PC-3 (cell line): Measurements from ENCODE around the gene NUP62. TPM values are rescaled to one million over a fixed set of nuclear protein-coding genes. Genes with fewer than 3 reads are reported as not detected.

Experiments
- ATAC-seq: fragments of 200-7000 bp; cut with Tn5 transposase; 2 replicates; pipeline ENCODE4 v1.9.1; 2020; ENCODE audit warnings: mild to moderate bottlenecking, moderate library complexity
- BruUV-seq: library from RNA; stranded (reverse); fragments of 400-500 nt; replicated peaks from 2 replicates; lab custom pipeline; 2021; lab: Mats Ljungman, UMichigan
- CTCF ChIA-PET: fragments of 300-600 bp; sonication (Branson Sonifier 250); formaldehyde crosslinking; loops from one replicate; lab custom pipeline; 2022; ENCODE audit warnings: antibody characterized with exemption; lab: Charles Lee
- POLR2A ChIA-PET: fragments of 300-600 bp; sonication (Branson Sonifier 250); formaldehyde crosslinking; loops from one replicate; lab custom pipeline; 2022; ENCODE audit warnings: antibody characterized with exemption; ENCODE audit not compliant: unreplicated experiment; lab: Charles Lee
- DNase-seq: peaks from one replicate; pipeline ENCODE4 v3.0.0-alpha.2; 2015
- H2AFZ ChIP-seq: fragments of 300-600 bp; sonication (generic); 2 replicates; pipeline ENCODE4 v1.6.0; 2016; ENCODE audit warnings: antibody characterized with exemption, low read length
- H3F3A ChIP-seq: fragments of 300-600 bp; sonication (generic); one replicate; pipeline ENCODE4 v1.6.0; 2017; ENCODE audit warnings: antibody characterized with exemption, low read length, control low read depth, mild to moderate bottlenecking; ENCODE audit not compliant: unreplicated experiment
- H3K27ac ChIP-seq: fragments of 300-600 bp; sonication (generic); 2 replicates; pipeline ENCODE4 v1.5.1; 2016; ENCODE audit warnings: mild to moderate bottlenecking, low read length
- H3K27me3 ChIP-seq: fragments of 300-600 bp; sonication (generic); 2 replicates; pipeline ENCODE4 v1.6.1; 2016; ENCODE audit warnings: low read length, mixed read lengths
- H3K36me3 ChIP-seq: fragments of 300-600 bp; sonication (generic); 2 replicates; pipeline ENCODE4 v1.6.1; 2016; ENCODE audit warnings: low read depth, mixed run types, low read length, mixed read lengths
- H3K4me1 ChIP-seq: fragments of 300-600 bp; sonication (generic); 2 replicates; pipeline ENCODE4 v1.5.1; 2016; ENCODE audit warnings: low read length; ENCODE audit not compliant: insufficient read depth
- H3K4me2 ChIP-seq: fragments of 300-600 bp; sonication (generic); 2 replicates; pipeline ENCODE4 v1.6.0; 2016; ENCODE audit warnings: low read length
- H3K4me3 ChIP-seq: fragments of 300-600 bp; sonication (generic); 2 replicates; pipeline ENCODE4 v1.5.1; 2016; ENCODE audit warnings: mild to moderate bottlenecking, low read length, mixed read lengths
- H3K79me2 ChIP-seq: fragments of 300-600 bp; sonication (generic); 2 replicates; pipeline ENCODE4 v1.6.1; 2017; ENCODE audit warnings: low read length, mixed read lengths
- H3K9ac ChIP-seq: fragments of 300-600 bp; sonication (generic); 2 replicates; pipeline ENCODE4 v1.6.0; 2016; ENCODE audit warnings: mild to moderate bottlenecking, low read length
- H3K9me2 ChIP-seq: fragments of 300-600 bp; sonication (generic); replicated peaks from 2 replicates; pipeline ENCODE4 v1.6.1; 2016; ENCODE audit warnings: mixed run types, low read length, mixed read lengths
- H3K9me3 ChIP-seq: fragments of 300-600 bp; sonication (generic); 2 replicates; pipeline ENCODE4 v1.6.1; 2016; ENCODE audit warnings: low read length, mixed read lengths
- H4K20me1 ChIP-seq: fragments of 300-600 bp; sonication (generic); 2 replicates; pipeline ENCODE4 v1.6.1; 2016; ENCODE audit warnings: low read length, mixed read lengths
- CTCF ChIP-seq: fragments of 300-600 bp; sonication (generic); conservative IDR thresholded peaks from 2 replicates; pipeline ENCODE4 v1.5.1; 2017; ENCODE audit warnings: antibody characterized with exemption, low read depth, mild to moderate bottlenecking, low read length
- EZH2 ChIP-seq: fragments of 300-600 bp; sonication (generic); IDR thresholded peaks from one replicate; pipeline ENCODE4 v1.6.1; 2017; ENCODE audit warnings: antibody characterized with exemption, mild to moderate bottlenecking, low read length; ENCODE audit not compliant: unreplicated experiment
- EZH2phosphoT487 ChIP-seq: fragments of 300-600 bp; sonication (generic); IDR thresholded peaks from 2 replicates; pipeline ENCODE4 v1.6.1; 2018; ENCODE audit warnings: mild to moderate bottlenecking, antibody characterized with exemption, low read length, borderline replicate concordance
- intact Hi-C: fragments of 100-400 bp; cut with micrococcal nuclease; formaldehyde crosslinking; loops from 2 replicates; pipeline ENCODE4 v1.9.0; 2023
- total RNA-seq: library from RNA; depleted of rRNA; stranded (reverse); fragments of >200 nt; gene quantifications from 2 replicates; pipeline ENCODE4 v1.2.3, GENCODE V29; 2014

Gene NUP62
- total RNA-seq, 1 experiment from 2014 or later, result 129 TPM

GRCh38 chr19:49918089-49918488 is 11.2 kb downstream of the NUP62 start:
- CTCF ChIA-PET, result no interaction called here
- BruUV-seq, result no TSS peak
- H3K79me2 ChIP-seq, result peaks cover 86% of the 10 kb centered on the region

DNA sequence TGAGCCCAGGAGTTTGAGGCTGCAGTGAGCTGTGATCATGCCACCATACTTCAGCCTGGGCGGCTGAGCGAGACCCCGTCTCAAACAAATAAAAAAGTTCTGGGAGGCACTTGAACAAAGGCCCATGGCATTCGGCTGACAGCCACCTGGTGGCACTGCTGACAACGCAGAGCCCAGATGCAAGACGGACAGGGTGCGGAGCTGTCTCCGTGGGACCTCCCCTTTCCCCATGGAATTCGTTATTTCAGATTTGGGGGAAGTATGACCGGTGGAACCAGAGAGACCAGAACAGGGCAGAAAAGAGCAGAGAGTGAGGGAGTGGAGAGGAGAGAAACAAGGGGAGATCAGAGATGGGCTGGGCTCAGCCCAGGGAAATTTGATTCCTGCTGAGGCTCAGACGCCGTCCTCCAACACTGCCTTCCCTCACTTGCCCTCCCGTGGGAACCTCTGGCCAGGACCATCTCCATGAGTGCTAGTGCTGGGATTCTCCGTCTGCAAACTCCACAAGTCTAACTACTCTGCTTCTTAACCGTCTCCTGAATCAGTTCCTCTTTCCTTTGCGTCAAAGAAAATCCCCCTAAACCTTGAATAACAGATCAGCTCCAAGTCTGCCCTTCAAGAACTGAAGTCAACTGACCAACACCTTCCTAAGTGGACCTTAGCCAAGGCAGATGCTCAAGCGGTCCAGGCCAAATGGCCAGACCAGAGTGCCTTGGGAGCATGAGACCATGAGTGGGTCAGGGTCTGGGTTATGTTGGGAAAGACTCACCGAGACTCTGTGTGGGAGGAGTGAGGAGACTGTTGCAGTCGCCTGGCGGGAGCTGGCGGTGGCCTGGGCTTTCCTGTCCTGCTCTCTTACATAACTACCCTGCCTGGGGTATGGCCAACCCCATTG is 12.2 kb downstream of the NUP62 start:
- Histone ChIP-seq H3K27ac (no peak overlapping the region), H3K79me2 (peaks cover 76% of the 10 kb centered on the region), H2AFZ (no peak overlapping the region), H3K27me3 (no peaks in the 10 kb centered on the region), H3K9ac (no peak overlapping the region), H3K4me2 (no peak overlapping the region), H3K9me2 (no peaks in the 10 kb centered on the region), H4K20me1 (peaks cover 40% of the 10 kb centered on the region), H3K36me3 (peaks cover 72% of the 10 kb centered on the region), H3F3A (no peaks in the 10 kb centered on the region), H3K4me3 (no peak overlapping the region), H3K4me1 (peaks cover under 1% of the 10 kb centered on the region), H3K9me3 (no peaks in the 10 kb centered on the region)
- ATAC-seq (0 out of 2 replicates have a peak, but pooled peaks have one; percentile 24), DNase-seq (no peak)
- CTCF ChIA-PET, result no interaction called here
- TF ChIP-seq CTCF (peak; percentile 60), EZH2 (no peak)
- BruUV-seq, result no TSS peak
- POLR2A ChIA-PET, result no interaction called here
- intact Hi-C loops, result no loop called here

More at GRCh38 chr19:49918089-49918488, 11.2 kb downstream of the NUP62 start:
- Histone ChIP-seq H3K4me2 (no peak overlapping the region), H3K9ac (no peak overlapping the region), H3K9me2 (no peaks in the 10 kb centered on the region), H3K4me1 (peaks cover 5% of the 10 kb centered on the region), H2AFZ (no peak overlapping the region), H3K9me3 (no peaks in the 10 kb centered on the region), H3K36me3 (peaks cover 72% of the 10 kb centered on the region), H3F3A (no peaks in the 10 kb centered on the region), H4K20me1 (peaks cover 50% of the 10 kb centered on the region), H3K27me3 (no peaks in the 10 kb centered on the region), H3K27ac (no peak overlapping the region), H3K4me3 (no peak overlapping the region)
- ATAC-seq (no peak), DNase-seq (no peak)
- POLR2A ChIA-PET, result no interaction called here
- intact Hi-C loops, result no loop called here
- TF ChIP-seq CTCF, result no peak
- TF ChIP-seq EZH2, result no peak
- TF ChIP-seq EZH2phosphoT487, result no peak

DNA sequence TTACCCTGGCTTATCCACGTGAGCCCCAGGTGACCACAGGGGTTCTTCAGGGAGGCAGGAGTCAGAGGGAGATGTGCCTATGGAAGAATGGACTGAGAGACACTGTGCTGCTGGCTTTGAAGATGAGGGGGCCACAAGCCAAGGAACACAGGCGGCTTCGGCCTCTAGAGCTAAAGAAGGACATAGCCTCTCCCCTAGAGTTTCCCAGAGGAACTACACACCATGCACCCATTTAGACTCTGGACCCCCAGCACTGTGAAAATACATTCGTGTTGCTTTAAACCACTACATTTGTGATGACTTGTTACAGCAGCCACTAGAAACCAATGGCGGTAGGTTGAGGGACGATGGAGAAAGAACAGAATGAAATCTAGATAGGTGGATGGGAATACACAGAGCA is 14.0 kb downstream of the NUP62 start:
- Histone ChIP-seq H3K9me3 (no peaks in the 10 kb centered on the region), H3K27ac (no peak overlapping the region), H3K4me3 (no peak overlapping the region), H3K9ac (no peak overlapping the region), H4K20me1 (peaks cover 25% of the 10 kb centered on the region), H3F3A (no peaks in the 10 kb centered on the region), H3K4me1 (no peaks in the 10 kb centered on the region), H3K36me3 (peaks cover 64% of the 10 kb centered on the region), H3K79me2 (peaks cover 58% of the 10 kb centered on the region), H3K9me2 (no peaks in the 10 kb centered on the region), H3K4me2 (no peak overlapping the region), H2AFZ (no peak overlapping the region), H3K27me3 (no peaks in the 10 kb centered on the region)
- ChIA-PET CTCF (no interaction called here), POLR2A (no interaction called here)
- DNase-seq (no peak), ATAC-seq (no peak)
- intact Hi-C loops, result no loop called here
- no TSS peak for BruUV-seq
- TF ChIP-seq CTCF (peak; percentile 46), EZH2phosphoT487 (no peak)
